ENCODE data around the gene SLC35B4.

SLC35B4 gene

DNA sequence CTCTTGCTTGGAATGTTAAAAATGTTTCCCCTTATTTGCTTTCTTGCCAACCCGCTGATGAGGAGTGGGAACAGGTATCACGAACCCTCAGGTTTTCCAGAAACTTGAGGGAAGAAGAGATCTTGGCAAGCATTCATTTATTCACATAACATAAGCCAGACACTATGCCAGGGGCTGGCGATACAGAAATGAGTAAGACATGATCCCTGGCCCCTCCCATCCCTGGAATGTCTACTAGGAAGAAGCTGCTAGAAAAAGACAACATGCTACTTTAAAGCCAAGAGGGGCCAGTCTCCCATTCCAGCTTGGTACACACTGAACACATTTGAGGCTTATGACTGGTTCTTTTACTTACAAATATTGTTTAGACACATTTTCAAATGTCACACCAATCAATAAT, 26.4 kb downstream of the SLC35B4 start:
- DNase-seq (ENCODE audit: low read depth in 2 of 2) = no peak

DNA sequence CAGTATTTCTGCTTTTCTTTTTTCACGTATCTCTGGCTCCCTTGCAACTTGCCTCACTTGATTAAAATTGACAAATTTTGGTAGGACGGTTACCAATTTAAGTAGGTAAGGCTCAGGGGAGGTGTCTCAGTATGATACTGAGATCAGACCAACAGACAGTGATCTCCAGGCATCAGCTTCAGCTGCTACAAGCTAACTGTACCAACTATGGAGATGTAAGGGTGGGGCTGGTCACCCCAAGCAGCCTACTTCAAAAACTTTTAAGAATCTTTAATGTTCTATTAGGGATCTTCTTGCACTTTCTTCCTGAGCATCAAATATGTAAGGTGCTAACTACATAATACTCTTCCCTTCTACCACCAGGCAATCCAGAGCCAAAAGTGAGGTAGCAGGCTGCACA, 26.9 kb downstream of the SLC35B4 start:
- DNase-seq (ENCODE audit: low read depth in 2 of 2) = no peak

DNA sequence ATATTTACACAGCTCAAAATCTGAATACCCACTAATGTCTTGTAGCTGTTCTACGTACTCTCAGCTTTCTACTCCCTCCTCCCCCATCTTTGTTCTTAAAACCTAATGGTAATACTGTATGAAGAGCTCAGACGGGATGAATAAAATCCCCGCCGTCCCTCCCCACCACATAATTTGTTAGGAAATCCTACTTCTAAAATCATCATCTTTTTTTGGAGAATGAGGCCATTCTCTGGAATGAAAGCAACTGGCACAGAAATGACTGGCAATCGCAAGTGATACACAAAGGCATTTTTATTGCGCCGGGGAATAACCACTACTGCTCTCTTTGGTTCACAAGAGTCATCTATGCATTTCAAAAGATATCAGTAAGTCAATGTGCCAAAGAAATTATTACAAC, 27.3 kb downstream of the SLC35B4 start:
- no peak for DNase-seq (ENCODE audit: low read depth in 2 of 2)

DNA sequence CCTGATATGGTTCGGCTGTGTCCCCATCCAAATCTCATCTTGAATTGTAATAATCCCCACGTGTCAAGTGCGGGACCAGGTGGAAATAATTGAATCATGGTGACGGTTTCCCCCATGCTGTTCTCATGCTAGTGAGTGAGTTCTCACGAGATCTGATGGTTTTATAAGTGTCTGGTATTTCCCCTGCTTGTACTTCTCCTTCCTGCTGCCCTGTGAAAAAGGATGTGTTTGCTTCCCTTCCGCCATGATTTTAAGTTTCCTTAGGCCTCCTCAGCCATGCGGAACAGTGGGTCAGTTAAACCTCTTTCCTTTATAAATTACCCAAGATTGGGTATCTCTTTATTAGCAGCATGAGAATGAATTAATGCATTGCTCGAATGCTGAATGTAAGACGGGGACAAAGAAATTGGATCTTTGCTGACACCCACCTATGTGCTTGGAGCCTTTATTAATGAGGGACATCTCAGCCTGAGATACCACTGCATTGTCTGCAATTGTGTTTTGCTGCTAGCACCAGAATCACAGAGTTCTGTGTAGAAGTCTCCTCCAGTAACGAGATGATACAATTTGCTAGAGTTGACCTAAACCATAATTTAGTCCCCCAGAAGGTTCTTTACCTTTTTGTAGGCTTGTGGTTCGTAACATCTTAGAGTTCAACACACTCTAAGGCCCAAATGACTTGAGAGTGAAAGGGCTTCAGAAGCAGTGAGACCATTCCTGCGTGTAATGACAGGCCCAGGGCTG, 28.6 kb downstream of the SLC35B4 start:
- no peak for DNase-seq (ENCODE audit: low read depth in 2 of 2)

DNA sequence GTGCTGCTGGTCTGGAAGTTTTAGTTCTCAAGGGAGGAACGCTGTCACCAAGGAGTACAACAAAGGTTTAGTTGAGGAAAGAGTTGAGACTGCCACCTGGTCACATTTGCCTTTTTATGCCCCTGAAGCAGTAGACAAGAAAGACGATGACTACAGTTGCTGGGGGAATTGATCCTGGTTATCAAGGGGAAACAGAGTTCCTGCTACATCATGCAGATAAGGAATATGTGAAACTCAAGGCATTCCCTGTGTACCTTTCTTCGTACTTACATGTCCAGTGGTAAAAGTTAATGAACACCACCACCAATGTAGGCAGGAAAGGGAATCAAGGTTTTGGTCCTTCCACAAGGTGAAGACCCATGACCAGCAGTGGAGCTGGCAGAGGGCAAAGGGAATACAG, 31.8 kb downstream of the SLC35B4 start:
- DNase-seq (ENCODE audit: low read depth in 2 of 2) = no peak

DNA sequence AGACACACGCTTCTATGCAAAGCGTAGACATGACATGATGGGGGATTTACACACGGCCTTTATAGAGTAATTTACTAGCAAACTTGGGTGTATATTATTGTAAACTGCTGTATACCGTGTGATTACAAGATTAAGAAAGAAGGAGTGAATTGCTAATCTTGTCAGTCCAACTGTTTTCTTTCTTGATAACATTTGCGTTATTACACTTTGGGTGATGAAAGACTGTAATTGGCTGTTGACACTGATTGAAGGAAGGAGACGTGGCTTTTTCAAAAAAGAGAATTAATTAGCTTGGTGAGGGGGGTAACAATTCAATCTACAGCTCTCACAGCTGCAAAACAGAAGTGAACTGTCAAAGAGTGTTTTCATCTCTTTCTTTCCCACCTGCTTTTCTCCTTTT, 32.7 kb downstream of the SLC35B4 start:
- DNase-seq (ENCODE audit: low read depth in 2 of 2) = no peak

DNA sequence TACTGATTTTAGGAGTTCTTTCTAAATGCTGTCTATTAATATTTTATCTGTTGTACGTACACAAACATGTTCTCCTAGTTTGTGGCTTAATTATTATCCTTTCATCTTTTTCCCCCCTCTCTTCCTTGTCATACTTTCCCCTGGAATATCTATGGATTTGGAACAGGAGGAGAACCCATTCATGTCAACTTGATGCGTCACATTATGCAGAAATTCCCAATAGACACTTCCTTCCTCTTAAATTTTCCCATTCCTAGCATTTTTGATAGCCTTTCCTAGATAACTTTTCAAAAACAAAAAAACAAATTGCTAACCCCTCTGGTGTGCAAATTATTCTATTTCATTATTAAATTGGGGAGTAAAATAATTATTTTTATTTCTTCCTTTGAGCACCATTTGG, 36.2 kb downstream of the SLC35B4 start:
- DNase-seq (ENCODE audit: low read depth in 2 of 2) = no peak

DNA sequence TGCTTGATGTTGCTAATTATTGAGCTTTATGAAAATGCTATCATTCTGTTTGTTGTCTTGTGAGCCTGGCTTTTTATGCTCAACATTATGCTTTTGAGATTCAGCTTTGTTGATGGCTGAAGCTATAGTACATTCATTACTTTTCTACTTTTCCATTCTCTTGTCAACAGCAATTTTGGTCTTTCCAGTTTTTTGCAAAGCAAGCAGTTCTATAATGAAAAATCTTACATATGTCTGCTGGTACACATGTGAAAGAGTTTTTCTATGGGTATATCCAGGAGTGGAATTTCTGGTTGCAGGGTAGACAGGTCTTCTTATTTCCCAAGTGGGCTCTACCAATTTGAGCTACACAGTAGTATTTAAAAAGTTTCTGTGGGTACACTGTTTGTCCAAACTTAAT, 36.8 kb downstream of the SLC35B4 start:
- DNase-seq (ENCODE audit: low read depth in 2 of 2) = no peak

DNA sequence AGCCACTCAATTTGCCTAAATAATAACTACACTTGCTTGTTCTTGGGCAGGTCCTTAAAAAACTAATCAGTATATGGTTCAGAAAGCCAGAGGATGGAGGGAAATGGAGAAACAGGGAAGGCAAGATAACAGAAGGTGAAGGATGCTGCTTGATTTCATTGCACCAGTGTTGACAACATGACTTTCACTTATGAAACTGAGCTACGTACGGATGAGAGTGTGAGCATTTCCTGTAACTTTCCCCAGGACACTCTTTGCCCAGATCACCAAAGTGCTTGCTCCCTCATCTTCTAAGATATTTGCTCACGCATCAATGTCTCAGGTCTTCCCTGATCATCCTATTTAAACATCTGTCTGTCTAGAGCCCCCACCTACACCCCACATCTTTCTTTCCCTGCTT, 37.4 kb downstream of the SLC35B4 start:
- no peak for DNase-seq (ENCODE audit: low read depth in 2 of 2)

DNA sequence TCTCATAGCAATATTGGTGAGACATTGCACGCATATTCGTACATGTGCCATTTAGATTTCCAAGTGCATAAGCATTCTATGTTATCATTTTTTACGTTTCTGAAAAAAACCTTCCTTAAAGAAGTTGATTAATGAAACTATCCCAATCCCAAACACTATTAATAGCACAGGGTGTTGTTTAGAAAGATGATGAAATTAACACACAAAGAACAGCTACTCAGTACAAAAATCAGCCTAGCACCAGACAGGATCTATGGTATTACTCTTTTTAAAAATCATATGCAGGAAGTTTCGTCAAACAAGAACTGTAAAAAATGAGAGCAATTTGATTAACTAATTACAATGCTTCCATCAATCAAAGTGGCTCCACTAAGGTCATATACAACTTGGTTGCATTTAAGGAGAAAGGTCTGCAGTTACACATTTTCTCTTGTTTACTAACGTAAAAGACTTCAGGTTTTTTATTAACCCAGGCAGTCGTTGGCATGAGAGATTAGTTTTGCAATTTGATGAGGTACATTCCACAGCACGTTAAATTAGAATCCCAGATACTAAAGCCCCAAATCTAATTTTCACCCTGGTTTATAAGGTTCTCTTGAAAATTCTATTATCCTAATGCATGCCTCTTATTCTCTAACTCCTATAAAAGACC, 38.1 kb downstream of the SLC35B4 start:
- DNase-seq (ENCODE audit: low read depth in 2 of 2) = no peak

DNA sequence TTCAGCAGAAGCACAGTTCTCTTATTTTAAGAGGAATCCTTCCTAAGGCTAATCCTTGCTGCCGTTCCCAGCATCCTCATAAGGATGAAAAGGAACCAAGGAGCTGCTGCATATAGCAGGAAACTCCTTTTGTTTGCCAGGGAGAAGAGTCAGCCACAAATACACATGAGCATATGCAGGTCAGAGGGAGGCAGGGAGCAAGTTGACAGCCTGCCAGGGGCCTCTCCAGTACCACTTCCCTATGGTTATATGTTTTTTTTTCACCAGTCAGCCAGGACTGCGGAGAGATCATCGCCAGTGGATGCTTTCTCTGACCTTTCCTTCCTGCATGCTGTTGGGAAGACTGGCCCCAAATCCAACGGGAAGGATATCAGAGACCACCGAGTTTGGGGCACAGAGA, 39.8 kb downstream of the SLC35B4 start:
- no peak for DNase-seq (ENCODE audit: low read depth in 2 of 2)

DNA sequence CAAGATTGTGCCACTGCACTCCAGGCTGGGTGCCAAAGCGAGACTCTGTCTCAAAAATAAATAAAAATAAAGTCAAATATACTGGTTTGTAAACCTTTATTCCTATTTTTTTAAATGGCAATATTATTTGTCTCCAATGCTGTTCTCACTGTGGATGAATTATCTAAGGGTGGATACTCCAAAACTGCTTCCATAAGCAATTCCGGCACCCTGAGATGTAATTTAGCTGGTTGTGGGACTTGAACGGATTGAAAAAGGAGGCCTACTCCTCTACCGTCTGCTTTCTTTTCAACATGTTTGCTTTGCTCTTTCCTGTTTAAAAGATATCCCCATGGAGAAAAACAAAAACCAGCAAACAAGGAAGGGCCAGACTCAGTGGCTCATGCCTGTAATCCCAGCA, 54.4 kb downstream of the SLC35B4 start:
- DNase-seq (ENCODE audit: low read depth in 2 of 2) = no peak

DNA sequence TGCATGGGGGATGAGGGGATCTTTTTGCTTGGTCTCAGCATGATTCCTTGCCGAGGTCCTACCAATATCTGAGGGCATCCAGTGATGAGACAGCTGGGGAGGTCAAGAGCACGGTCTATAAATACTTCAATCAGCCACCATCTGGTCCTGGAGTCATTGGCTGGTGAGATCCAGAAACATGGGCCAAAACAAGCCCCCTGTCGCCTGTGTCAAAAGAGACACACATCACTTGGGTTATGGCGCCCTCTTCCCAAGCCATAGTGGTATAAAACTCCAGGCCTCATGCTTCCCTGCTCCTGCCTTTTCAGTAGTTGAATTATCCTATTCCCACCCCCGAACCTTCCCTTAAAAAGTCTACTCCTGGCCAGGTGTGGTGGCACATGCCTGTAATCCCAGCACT, 60.9 kb downstream of the SLC35B4 start:
- DNase-seq (ENCODE audit: low read depth in 2 of 2) = no peak

DNA sequence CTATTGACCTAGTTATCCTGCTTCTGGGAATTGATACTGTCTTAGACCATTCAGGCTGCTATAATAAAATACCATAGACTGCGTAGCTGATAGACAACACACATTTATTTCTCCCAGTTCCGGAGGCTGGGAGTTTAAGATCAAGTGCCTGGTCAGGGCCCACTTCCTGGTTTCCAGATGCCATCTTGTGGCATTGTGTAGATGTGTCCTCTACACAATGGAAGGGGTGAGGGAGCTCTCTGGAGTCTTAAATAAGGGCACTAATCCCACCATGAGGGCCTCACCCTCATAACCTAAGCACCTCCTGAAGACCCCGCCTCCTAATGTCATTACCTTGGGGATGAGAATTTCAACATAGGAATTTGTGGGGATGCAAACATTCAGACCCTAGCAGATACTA, 62.4 kb downstream of the SLC35B4 start:
- DNase-seq (ENCODE audit: low read depth in 2 of 2) = no peak

DNA sequence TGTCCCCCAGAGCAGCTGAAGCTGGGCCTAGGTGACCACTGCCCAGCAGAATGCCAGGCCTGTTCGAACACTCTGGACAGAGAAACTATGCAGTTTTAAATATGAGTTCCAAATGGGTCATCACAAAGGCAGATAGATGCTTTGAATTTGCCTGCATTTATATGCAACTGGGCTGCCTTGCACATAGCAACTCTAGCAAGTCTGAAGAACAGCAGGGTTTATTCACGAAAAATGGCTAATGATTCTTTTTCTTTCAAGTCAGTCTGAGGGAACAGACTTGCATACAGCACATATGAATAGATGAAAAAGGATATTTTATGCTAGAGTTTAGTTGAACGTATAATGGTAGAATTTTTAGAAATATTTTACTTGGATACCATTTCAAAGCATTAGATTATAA, 68.5 kb downstream of the SLC35B4 start:
- no peak for DNase-seq (ENCODE audit: low read depth in 2 of 2)

DNA sequence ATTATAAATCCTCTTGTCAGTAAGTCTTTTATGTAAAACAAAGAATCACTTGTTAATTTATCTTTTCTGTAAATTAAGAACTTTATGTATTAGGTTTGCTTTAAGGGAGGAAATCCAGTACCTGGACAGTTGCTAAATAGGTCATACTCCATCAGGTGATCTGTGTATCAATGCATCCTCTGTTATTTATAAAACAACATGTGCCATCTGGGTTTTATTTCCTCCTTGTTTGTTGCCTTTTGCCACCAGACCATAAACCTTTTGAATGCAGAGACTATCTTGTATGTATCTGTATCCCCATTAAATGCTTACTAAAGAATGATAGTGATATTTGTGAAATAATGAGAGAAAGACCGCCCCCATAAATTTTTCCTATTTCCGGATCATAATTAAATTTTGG, 70.0 kb downstream of the SLC35B4 start:
- no peak for DNase-seq (ENCODE audit: low read depth in 2 of 2)

DNA sequence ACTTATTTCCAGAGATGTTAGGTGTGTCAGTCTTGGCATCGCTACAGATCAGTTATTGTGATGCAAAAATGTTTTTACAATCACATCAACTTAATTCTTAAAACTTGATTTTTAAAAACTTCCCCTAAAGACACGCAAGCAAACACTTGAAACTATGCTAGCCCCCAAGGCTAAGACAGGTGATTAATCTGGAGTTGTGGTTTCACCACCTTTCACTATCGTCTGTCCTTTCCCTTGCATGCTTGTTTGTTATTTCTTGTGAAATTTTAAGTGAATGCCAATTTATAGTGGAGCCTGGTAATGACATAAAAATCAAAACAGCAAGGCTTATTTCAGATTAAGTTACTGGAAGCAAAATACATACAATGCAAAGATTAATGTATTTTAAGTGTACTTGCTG, 70.4 kb downstream of the SLC35B4 start:
- no peak for DNase-seq (ENCODE audit: low read depth in 2 of 2)

DNA sequence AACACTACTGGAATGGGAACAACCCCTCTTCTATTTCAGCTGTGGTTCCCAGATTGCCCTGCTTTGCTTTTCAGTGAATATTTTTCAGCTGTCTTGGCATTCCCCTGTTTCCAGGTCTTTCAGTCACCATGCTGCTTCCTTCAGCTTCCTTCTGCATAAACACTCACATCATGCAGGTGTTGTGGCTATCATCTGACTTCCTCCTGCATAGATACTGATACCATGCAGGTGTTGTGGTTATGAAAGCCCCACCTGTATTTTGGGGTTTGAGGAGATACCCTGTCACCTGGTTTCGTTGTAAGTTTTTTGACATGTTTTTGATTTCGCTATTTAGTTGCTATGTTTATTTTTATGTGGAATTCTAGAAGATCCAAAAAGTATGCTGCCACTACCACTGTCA, 71.5 kb downstream of the SLC35B4 start:
- no peak for DNase-seq (ENCODE audit: low read depth in 2 of 2)
